ENCODE data around the gene MANBA.
"Not testable (repeated sequence)": the region's sequence is repeated elsewhere in the genome, so short reads cannot be mapped to it uniquely, and the experiment has no call there.

MANBA gene

GRCh38 chr4:102761296-102761701, 531 bp upstream of the MANBA start:
- DNase-seq: no peak

- DNase-seq: peak; percentile 66
Measured at GRCh38 chr4:102759831-102760644, 730 bp downstream of the MANBA start.

- DNase-seq: no peak
Measured at GRCh38 chr4:102758241-102759160, 2.3 kb downstream of the MANBA start.

GRCh38 chr4:102757681-102758080, 3.1 kb downstream of the MANBA start:
- no peak for DNase-seq

- no peak for DNase-seq
Measured at GRCh38 chr4:102754044-102754443, 6.7 kb downstream of the MANBA start.

GRCh38 chr4:102751941-102752340, 8.8 kb downstream of the MANBA start:
- DNase-seq: no peak

- DNase-seq: peak; percentile 73
Measured at GRCh38 chr4:102743352-102743751, 17.4 kb downstream of the MANBA start.

GRCh38 chr4:102738802-102739201, 22.0 kb downstream of the MANBA start:
- not testable (repeated sequence) for DNase-seq

- no peak for DNase-seq
Measured at GRCh38 chr4:102736636-102737549, 23.9 kb downstream of the MANBA start.

- DNase-seq: no peak
Measured at GRCh38 chr4:102735582-102735981, 25.2 kb downstream of the MANBA start.

- DNase-seq: no peak
Measured at GRCh38 chr4:102734591-102735385, 26.0 kb downstream of the MANBA start.

GRCh38 chr4:102734116-102734515, 26.7 kb downstream of the MANBA start:
- no peak for DNase-seq

GRCh38 chr4:102733084-102733483, 27.7 kb downstream of the MANBA start:
- no peak for DNase-seq

GRCh38 chr4:102732678-102733077, 28.1 kb downstream of the MANBA start:
- no peak for DNase-seq

- DNase-seq: peak; percentile 26
Measured at GRCh38 chr4:102730968-102731533, 29.7 kb downstream of the MANBA start.

- peak; percentile 55 for DNase-seq
Measured at GRCh38 chr4:102729486-102729885, 31.3 kb downstream of the MANBA start.

- not testable (repeated sequence) for DNase-seq
Measured at GRCh38 chr4:102726919-102727318, 33.8 kb downstream of the MANBA start.

- DNase-seq: no peak
Measured at GRCh38 chr4:102726068-102726467, 34.7 kb downstream of the MANBA start.

GRCh38 chr4:102725229-102725628, 35.5 kb downstream of the MANBA start:
- DNase-seq: no peak

GRCh38 chr4:102723511-102723910, 37.3 kb downstream of the MANBA start:
- no peak for DNase-seq

GRCh38 chr4:102722740-102723139, 38.0 kb downstream of the MANBA start:
- no peak for DNase-seq

Data from hematopoietic multipotent progenitor cell treated with erythropoietin and hydrocortisone succinate and interleukin-3 and kit ligand, for 8 days (in vitro differentiated cells).